ENCODE data around the gene ERP29. TPM values are rescaled to one million over a fixed set of nuclear protein-coding genes. Genes with fewer than 3 reads are reported as not detected.

ERP29 gene

DNA sequence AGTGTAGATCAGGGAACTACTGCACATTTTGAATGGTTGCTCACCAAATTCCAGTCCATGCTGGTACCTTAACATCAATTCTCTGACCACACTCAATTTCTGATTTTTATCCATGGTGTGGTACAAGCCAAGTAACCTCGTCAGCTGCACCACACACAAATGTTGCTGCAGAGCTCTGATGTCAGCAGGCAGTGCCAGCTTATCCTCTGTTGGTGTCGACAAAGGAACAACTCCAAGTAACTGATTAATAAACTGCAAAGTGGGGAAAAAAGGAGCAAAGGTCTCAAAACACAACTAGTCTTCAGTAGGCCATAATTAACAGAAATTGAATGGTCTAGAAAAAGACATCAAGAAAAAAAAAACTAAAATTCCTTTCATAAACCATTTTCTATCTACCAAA lies 47.9 kb downstream of the ERP29 start:
- peaks cover 20 to 93% of the 10 kb centered on the region in 2 donors for H3K36me3 ChIP-seq (replicated peaks in 1 of 2; ENCODE audit: control insufficient read depth in 2 of 2, insufficient read depth in 2 of 2, low read length in 2 of 2)

DNA sequence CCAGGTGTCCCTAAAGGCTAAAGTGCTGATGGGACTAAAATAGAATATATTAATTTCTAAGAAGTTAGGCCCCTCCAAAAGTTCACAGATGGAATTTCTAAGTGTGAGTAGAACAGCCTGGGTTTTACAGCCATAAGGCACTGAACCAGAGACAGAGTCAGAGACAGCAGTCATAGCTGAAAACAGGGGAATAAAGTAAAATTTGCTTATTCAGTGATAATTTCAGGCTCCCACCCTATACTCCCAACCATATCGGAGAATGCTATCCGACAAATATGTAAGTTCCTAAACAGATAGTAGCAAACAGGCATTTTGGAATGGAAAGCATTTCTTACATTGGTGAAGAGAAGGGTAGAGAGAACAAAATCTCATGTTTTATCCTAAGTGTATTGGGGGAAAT lies 50.0 kb downstream of the ERP29 start:
- no peak overlapping the region for H2AFZ ChIP-seq (ENCODE audit: low read length)
- no peak overlapping the region for H2BK5ac ChIP-seq (ENCODE audit: low read length)
- H4K91ac ChIP-seq (ENCODE audit: low read depth, low read length, poor library complexity), result no peak overlapping the region
- no peak for DNase-seq (ENCODE audit: low spot score)
- H3K27ac ChIP-seq (replicated peaks; ENCODE audit: low read length), result no peak overlapping the region
- no peak overlapping the region for H2BK120ac ChIP-seq (ENCODE audit: low read depth, low read length)
- no peaks in the 10 kb centered on the region for H3K27me3 ChIP-seq (ENCODE audit: control insufficient read depth in 3 of 3, insufficient read depth in 3 of 3, low read depth in 1 of 3, low read length in 3 of 3)
- H3K18ac ChIP-seq (ENCODE audit: low read length), result no peak overlapping the region
- H3K79me1 ChIP-seq (ENCODE audit: low read depth, low read length), result no peaks in the 10 kb centered on the region
- H2AK5ac ChIP-seq (ENCODE audit: low read depth, low read length), result no peak overlapping the region
- H3K9me3 ChIP-seq (replicated peaks in 1 of 2; ENCODE audit: control insufficient read depth in 2 of 2, insufficient read depth in 1 of 2, low read depth in 1 of 2, low read length in 2 of 2), result no peaks in the 10 kb centered on the region
- no peak overlapping the region for H3K4me2 ChIP-seq (ENCODE audit: insufficient read depth, low read length, poor library complexity, severe bottlenecking)
- H3K36me3 ChIP-seq (replicated peaks in 1 of 2; ENCODE audit: control insufficient read depth in 2 of 2, insufficient read depth in 2 of 2, low read length in 2 of 2), result peaks cover 20 to 96% of the 10 kb centered on the region in 2 donors
- no peak overlapping the region for H3K23ac ChIP-seq (ENCODE audit: low read depth, low read length, poor library complexity)
- H3K9ac ChIP-seq (ENCODE audit: low read depth, low read length, poor library complexity), result no peak overlapping the region
- H4K8ac ChIP-seq (ENCODE audit: low read depth, low read length), result no peak overlapping the region
- no peak overlapping the region for H3K4me3 ChIP-seq (ENCODE audit: low read length in 2 of 2)
- no peaks in the 10 kb centered on the region for H3K4me1 ChIP-seq (ENCODE audit: control insufficient read depth in 2 of 2, insufficient read depth in 1 of 2, low read depth in 1 of 2, low read length in 2 of 2)
- H3K4ac ChIP-seq (ENCODE audit: low read length), result no peak overlapping the region
- H2BK12ac ChIP-seq (ENCODE audit: low read length), result no peak overlapping the region
- no peak overlapping the region for H3K14ac ChIP-seq (ENCODE audit: low read length)
- no CpG with 5 or more reads among the region's 2 CpGs for WGBS, 2 donors (ENCODE audit: extremely low coverage in 2 of 2, insufficient read length in 2 of 2, insufficient replicate concordance in 1 of 2)
- H2BK15ac ChIP-seq (ENCODE audit: low read length), result no peak overlapping the region

More for the DNA sequence above, 47.9 kb downstream of the ERP29 start:
- no peak overlapping the region for H4K91ac ChIP-seq (ENCODE audit: low read depth, low read length, poor library complexity)
- no peak overlapping the region for H3K27ac ChIP-seq (replicated peaks; ENCODE audit: low read length)
- no peak overlapping the region for H3K4ac ChIP-seq (ENCODE audit: low read length)
- no CpG with 5 or more reads among the region's 2 CpGs for WGBS, 2 donors (ENCODE audit: extremely low coverage in 2 of 2, insufficient read length in 2 of 2, insufficient replicate concordance in 1 of 2)
- H3K4me1 ChIP-seq (ENCODE audit: control insufficient read depth in 2 of 2, insufficient read depth in 1 of 2, low read depth in 1 of 2, low read length in 2 of 2), result no peaks in the 10 kb centered on the region
- H3K23ac ChIP-seq (ENCODE audit: low read depth, low read length, poor library complexity), result no peak overlapping the region
- no peak overlapping the region for H3K9ac ChIP-seq (ENCODE audit: low read depth, low read length, poor library complexity)
- H3K14ac ChIP-seq (ENCODE audit: low read length), result no peak overlapping the region
- no peaks in the 10 kb centered on the region for H3K27me3 ChIP-seq (ENCODE audit: control insufficient read depth in 3 of 3, insufficient read depth in 3 of 3, low read depth in 1 of 3, low read length in 3 of 3)
- no peaks in the 10 kb centered on the region for H3K9me3 ChIP-seq (replicated peaks in 1 of 2; ENCODE audit: control insufficient read depth in 2 of 2, insufficient read depth in 1 of 2, low read depth in 1 of 2, low read length in 2 of 2)
- no peak overlapping the region for H3K4me3 ChIP-seq (ENCODE audit: low read length in 2 of 2)
- H2BK12ac ChIP-seq (ENCODE audit: low read length), result no peak overlapping the region
- H4K8ac ChIP-seq (ENCODE audit: low read depth, low read length), result no peak overlapping the region
- no peak overlapping the region for H2BK15ac ChIP-seq (ENCODE audit: low read length)
- H3K4me2 ChIP-seq (ENCODE audit: insufficient read depth, low read length, poor library complexity, severe bottlenecking), result no peak overlapping the region
- no peaks in the 10 kb centered on the region for H3K79me1 ChIP-seq (ENCODE audit: low read depth, low read length)
- H3K18ac ChIP-seq (ENCODE audit: low read length), result no peak overlapping the region
- H2BK5ac ChIP-seq (ENCODE audit: low read length), result no peak overlapping the region
- H2AK5ac ChIP-seq (ENCODE audit: low read depth, low read length), result no peak overlapping the region
- H2AFZ ChIP-seq (ENCODE audit: low read length), result no peak overlapping the region
- DNase-seq (ENCODE audit: low spot score), result no peak
- no peak overlapping the region for H2BK120ac ChIP-seq (ENCODE audit: low read depth, low read length)

DNA sequence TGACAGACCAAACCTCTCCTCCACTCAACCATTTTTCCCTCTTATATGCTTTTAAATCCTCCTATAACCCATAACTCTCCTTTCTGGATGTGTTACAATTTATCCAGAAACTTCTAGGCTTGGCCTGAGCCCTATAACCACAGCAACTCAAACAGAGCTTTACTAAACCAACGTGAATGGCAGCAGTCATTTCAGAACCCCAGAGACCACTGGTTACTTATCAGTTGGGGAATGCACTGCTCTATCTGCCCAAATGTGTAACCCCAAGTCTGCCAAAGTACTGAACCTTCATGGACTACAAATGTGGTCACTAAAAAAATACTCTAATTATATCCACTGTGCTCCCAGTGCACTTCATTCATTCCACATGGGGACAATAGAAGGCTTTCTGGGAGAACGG lies 53.3 kb downstream of the ERP29 start:
- H3K4me1 ChIP-seq (ENCODE audit: control insufficient read depth in 2 of 2, insufficient read depth in 1 of 2, low read depth in 1 of 2, low read length in 2 of 2), result no peaks in the 10 kb centered on the region
- no peak overlapping the region for H3K4me2 ChIP-seq (ENCODE audit: insufficient read depth, low read length, poor library complexity, severe bottlenecking)
- no peak overlapping the region for H4K91ac ChIP-seq (ENCODE audit: low read depth, low read length, poor library complexity)
- WGBS, 2 donors (ENCODE audit: extremely low coverage in 2 of 2, insufficient read length in 2 of 2, insufficient replicate concordance in 1 of 2), result no CpG with 5 or more reads among the region's 2 CpGs
- H4K8ac ChIP-seq (ENCODE audit: low read depth, low read length), result no peak overlapping the region
- no peak overlapping the region for H3K4me3 ChIP-seq (ENCODE audit: low read length in 2 of 2)
- no peaks in the 10 kb centered on the region for H3K9me3 ChIP-seq (replicated peaks in 1 of 2; ENCODE audit: control insufficient read depth in 2 of 2, insufficient read depth in 1 of 2, low read depth in 1 of 2, low read length in 2 of 2)
- H2AFZ ChIP-seq (ENCODE audit: low read length), result no peak overlapping the region
- H3K27me3 ChIP-seq (ENCODE audit: control insufficient read depth in 3 of 3, insufficient read depth in 3 of 3, low read depth in 1 of 3, low read length in 3 of 3), result no peaks in the 10 kb centered on the region
- no peak overlapping the region for H3K23ac ChIP-seq (ENCODE audit: low read depth, low read length, poor library complexity)
- no peak overlapping the region for H3K27ac ChIP-seq (replicated peaks; ENCODE audit: low read length)
- no peak overlapping the region for H3K4ac ChIP-seq (ENCODE audit: low read length)
- H2AK5ac ChIP-seq (ENCODE audit: low read depth, low read length), result no peak overlapping the region
- no peak overlapping the region for H3K14ac ChIP-seq (ENCODE audit: low read length)
- no peaks in the 10 kb centered on the region for H3K79me1 ChIP-seq (ENCODE audit: low read depth, low read length)
- no peak overlapping the region for H2BK120ac ChIP-seq (ENCODE audit: low read depth, low read length)
- H2BK15ac ChIP-seq (ENCODE audit: low read length), result no peak overlapping the region
- no peak overlapping the region for H2BK5ac ChIP-seq (ENCODE audit: low read length)
- no peak overlapping the region for H3K9ac ChIP-seq (ENCODE audit: low read depth, low read length, poor library complexity)
- no peak overlapping the region for H2BK12ac ChIP-seq (ENCODE audit: low read length)
- DNase-seq (ENCODE audit: low spot score), result no peak
- peaks cover 23 to 95% of the 10 kb centered on the region in 2 donors for H3K36me3 ChIP-seq (replicated peaks in 1 of 2; ENCODE audit: control insufficient read depth in 2 of 2, insufficient read depth in 2 of 2, low read length in 2 of 2)
- no peak overlapping the region for H3K18ac ChIP-seq (ENCODE audit: low read length)

Small RNA genes lying within 50 kb of the gene (small RNA-seq; reads per million reads assigned to genes)
- gene AC004024.1 (ENCODE audit: insufficient read depth) (not detected), gene MIR3657 (ENCODE audit: insufficient read depth) (not detected), gene RF00019 (ENCODE audit: insufficient read depth) (not detected)
